ENCODE results near the gene RAD18.

The RAD18 gene

GRCh38 chr3:8952130-8952529, 11.1 kb downstream of the RAD18 start:
- Histone ChIP-seq H3K23ac (ENCODE audit: low read length in 2 of 2) (no peak overlapping the region), H2BK15ac (ENCODE audit: low read depth, poor library complexity, severe bottlenecking) (no peak overlapping the region), H3K4me3 (ENCODE audit: insufficient read depth in 1 of 2, low read depth in 1 of 2, low read length in 2 of 2) (no peak overlapping the region), H2BK120ac (ENCODE audit: low read depth, low read length) (no peak overlapping the region), H2BK5ac (ENCODE audit: low read depth, low read length, poor library complexity, severe bottlenecking) (no peak overlapping the region), H3K36me3 (ENCODE audit: control insufficient read depth in 1 of 2, insufficient read depth in 2 of 2, low read depth in 1 of 2, low read length in 2 of 2) (peaks cover 0 to 6% of the 10 kb centered on the region in 2 experiments), H3K9me3 (ENCODE audit: control insufficient read depth, low read length) (no peaks in the 10 kb centered on the region), H3K14ac (ENCODE audit: low read length in 2 of 2) (no peak overlapping the region), H2AK5ac (ENCODE audit: low read length, severe bottlenecking) (no peak overlapping the region), H2BK12ac (ENCODE audit: low read length in 2 of 2) (no peak overlapping the region), H4K8ac (ENCODE audit: low read length) (no peak overlapping the region), H2AFZ (ENCODE audit: low read depth, low read length) (no peak overlapping the region), H3K4me2 (ENCODE audit: low read length, poor library complexity, severe bottlenecking) (no peak overlapping the region), H3K27me3 (ENCODE audit: control insufficient read depth in 1 of 2, insufficient read depth in 1 of 2, low read length in 2 of 2) (no peaks in the 10 kb centered on the region), H3K4me1 (ENCODE audit: control insufficient read depth, insufficient read depth, low read depth, low read length) (peaks cover 2% of the 10 kb centered on the region), H4K91ac (ENCODE audit: low read length) (no peak overlapping the region), H3K4ac (ENCODE audit: low read depth in 1 of 2, low read length in 2 of 2) (no peak overlapping the region), H3K9ac (ENCODE audit: low read length) (no peak overlapping the region), H3K18ac (ENCODE audit: low read depth in 1 of 2, low read length in 2 of 2) (no peak overlapping the region), H3K27ac (ENCODE audit: low read length, poor library complexity, severe bottlenecking) (no peak overlapping the region), H3K79me1 (replicated peaks; ENCODE audit: low read length, poor library complexity, severe bottlenecking) (peaks cover 25% of the 10 kb centered on the region)
- DNase-seq = no peak

GRCh38 chr3:8945890-8946600, 17.2 kb downstream of the RAD18 start:
- Histone ChIP-seq H3K36me3 (ENCODE audit: control insufficient read depth in 1 of 2, insufficient read depth in 2 of 2, low read depth in 1 of 2, low read length in 2 of 2) (peaks cover 2 to 47% of the 10 kb centered on the region in 2 experiments), H2BK12ac (ENCODE audit: low read length in 2 of 2) (no peak overlapping the region), H3K23ac (ENCODE audit: low read length in 2 of 2) (no peak overlapping the region), H3K27ac (ENCODE audit: low read length, poor library complexity, severe bottlenecking) (no peak overlapping the region), H3K4me2 (ENCODE audit: low read length, poor library complexity, severe bottlenecking) (no peak overlapping the region), H4K8ac (ENCODE audit: low read length) (no peak overlapping the region), H3K4me1 (ENCODE audit: control insufficient read depth, insufficient read depth, low read depth, low read length) (no peaks in the 10 kb centered on the region), H3K14ac (ENCODE audit: low read length in 2 of 2) (no peak overlapping the region), H3K9ac (ENCODE audit: low read length) (no peak overlapping the region), H3K4ac (ENCODE audit: low read depth in 1 of 2, low read length in 2 of 2) (no peak overlapping the region), H2BK120ac (ENCODE audit: low read depth, low read length) (no peak overlapping the region), H2BK5ac (ENCODE audit: low read depth, low read length, poor library complexity, severe bottlenecking) (no peak overlapping the region), H2AK5ac (ENCODE audit: low read length, severe bottlenecking) (no peak overlapping the region), H2AFZ (ENCODE audit: low read depth, low read length) (no peak overlapping the region), H3K9me3 (ENCODE audit: control insufficient read depth, low read length) (peaks cover 13% of the 10 kb centered on the region), H4K91ac (ENCODE audit: low read length) (no peak overlapping the region), H3K18ac (ENCODE audit: low read depth in 1 of 2, low read length in 2 of 2) (no peak overlapping the region), H3K27me3 (ENCODE audit: control insufficient read depth in 1 of 2, insufficient read depth in 1 of 2, low read length in 2 of 2) (no peaks in the 10 kb centered on the region), H3K4me3 (ENCODE audit: insufficient read depth in 1 of 2, low read depth in 1 of 2, low read length in 2 of 2) (no peak overlapping the region), H2BK15ac (ENCODE audit: low read depth, poor library complexity, severe bottlenecking) (no peak overlapping the region), H3K79me1 (replicated peaks; ENCODE audit: low read length, poor library complexity, severe bottlenecking) (peaks cover 15% of the 10 kb centered on the region)
- no peak for DNase-seq
- 50% methylated on average over 2 of the region's 3 CpGs for whole genome bisulfite sequencing

DNA sequence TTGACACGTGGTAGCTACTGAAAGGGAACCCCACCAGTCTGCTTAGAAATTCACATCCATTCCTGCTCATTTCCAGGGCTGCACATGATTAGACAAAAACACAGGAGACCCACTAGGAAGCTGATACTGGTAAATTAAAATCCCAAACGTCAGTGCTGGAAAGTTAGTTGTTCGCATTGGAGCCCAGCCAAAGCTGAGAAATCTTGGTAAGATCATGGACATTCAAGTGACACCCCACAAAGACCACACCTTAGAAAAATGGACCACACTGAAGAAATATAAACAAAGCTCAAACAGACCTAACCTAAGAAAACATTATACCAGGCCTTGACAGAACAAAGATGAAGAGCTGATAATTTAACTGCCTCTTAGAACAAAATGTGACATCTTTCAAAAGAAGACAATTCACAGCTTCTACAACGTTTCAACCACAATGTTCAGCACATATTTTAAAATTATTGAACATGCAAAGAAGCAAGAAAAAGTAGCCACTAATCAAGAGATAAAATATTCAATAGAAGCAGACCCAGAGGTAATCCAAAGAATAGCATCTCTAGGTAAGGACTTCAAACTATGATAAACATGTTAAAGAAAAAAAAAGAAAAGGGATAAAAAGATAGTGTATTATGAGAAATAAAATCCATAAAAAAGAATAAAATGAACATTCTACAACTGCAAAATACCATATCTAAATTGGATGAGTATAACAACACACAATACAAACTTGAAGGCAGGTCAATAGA, 20.4 kb downstream of the RAD18 start:
- Histone ChIP-seq H3K27ac (ENCODE audit: low read length, poor library complexity, severe bottlenecking) (no peak overlapping the region), H4K8ac (ENCODE audit: low read length) (no peak overlapping the region), H3K4me2 (ENCODE audit: low read length, poor library complexity, severe bottlenecking) (no peak overlapping the region), H3K14ac (ENCODE audit: low read length in 2 of 2) (no peak overlapping the region), H3K4me3 (ENCODE audit: insufficient read depth in 1 of 2, low read depth in 1 of 2, low read length in 2 of 2) (no peak overlapping the region), H2BK15ac (ENCODE audit: low read depth, poor library complexity, severe bottlenecking) (no peak overlapping the region), H2AFZ (ENCODE audit: low read depth, low read length) (no peak overlapping the region), H3K9me3 (ENCODE audit: control insufficient read depth, low read length) (peaks cover 13% of the 10 kb centered on the region), H2AK5ac (ENCODE audit: low read length, severe bottlenecking) (no peak overlapping the region), H3K79me1 (replicated peaks; ENCODE audit: low read length, poor library complexity, severe bottlenecking) (peaks cover 9% of the 10 kb centered on the region), H2BK5ac (ENCODE audit: low read depth, low read length, poor library complexity, severe bottlenecking) (no peak overlapping the region), H3K23ac (ENCODE audit: low read length in 2 of 2) (no peak overlapping the region), H2BK12ac (ENCODE audit: low read length in 2 of 2) (no peak overlapping the region), H4K91ac (ENCODE audit: low read length) (no peak overlapping the region), H3K4ac (ENCODE audit: low read depth in 1 of 2, low read length in 2 of 2) (no peak overlapping the region), H3K27me3 (ENCODE audit: control insufficient read depth in 1 of 2, insufficient read depth in 1 of 2, low read length in 2 of 2) (no peaks in the 10 kb centered on the region), H2BK120ac (ENCODE audit: low read depth, low read length) (no peak overlapping the region), H3K9ac (ENCODE audit: low read length) (no peak overlapping the region), H3K18ac (ENCODE audit: low read depth in 1 of 2, low read length in 2 of 2) (no peak overlapping the region), H3K4me1 (ENCODE audit: control insufficient read depth, insufficient read depth, low read depth, low read length) (no peaks in the 10 kb centered on the region), H3K36me3 (ENCODE audit: control insufficient read depth in 1 of 2, insufficient read depth in 2 of 2, low read depth in 1 of 2, low read length in 2 of 2) (peaks cover 2 to 57% of the 10 kb centered on the region in 2 experiments)
- WGBS = 97% methylated on average over 3 of the region's 4 CpGs
- no peak for DNase-seq

GRCh38 chr3:8942115-8942514, 21.2 kb downstream of the RAD18 start:
- Histone ChIP-seq H2AFZ (ENCODE audit: low read depth, low read length) (no peak overlapping the region), H3K4me1 (ENCODE audit: control insufficient read depth, insufficient read depth, low read depth, low read length) (no peaks in the 10 kb centered on the region), H2BK12ac (ENCODE audit: low read length in 2 of 2) (no peak overlapping the region), H2BK120ac (ENCODE audit: low read depth, low read length) (no peak overlapping the region), H3K18ac (ENCODE audit: low read depth in 1 of 2, low read length in 2 of 2) (no peak overlapping the region), H3K9me3 (ENCODE audit: control insufficient read depth, low read length) (peaks cover 13% of the 10 kb centered on the region), H3K36me3 (ENCODE audit: control insufficient read depth in 1 of 2, insufficient read depth in 2 of 2, low read depth in 1 of 2, low read length in 2 of 2) (peaks cover 2 to 56% of the 10 kb centered on the region in 2 experiments), H2BK5ac (ENCODE audit: low read depth, low read length, poor library complexity, severe bottlenecking) (no peak overlapping the region), H4K91ac (ENCODE audit: low read length) (no peak overlapping the region), H3K4me2 (ENCODE audit: low read length, poor library complexity, severe bottlenecking) (no peak overlapping the region), H2BK15ac (ENCODE audit: low read depth, poor library complexity, severe bottlenecking) (no peak overlapping the region), H3K4me3 (ENCODE audit: insufficient read depth in 1 of 2, low read depth in 1 of 2, low read length in 2 of 2) (no peak overlapping the region), H3K27me3 (ENCODE audit: control insufficient read depth in 1 of 2, insufficient read depth in 1 of 2, low read length in 2 of 2) (no peaks in the 10 kb centered on the region), H3K9ac (ENCODE audit: low read length) (no peak overlapping the region), H3K27ac (ENCODE audit: low read length, poor library complexity, severe bottlenecking) (no peak overlapping the region), H4K8ac (ENCODE audit: low read length) (no peak overlapping the region), H3K23ac (ENCODE audit: low read length in 2 of 2) (no peak overlapping the region), H3K14ac (ENCODE audit: low read length in 2 of 2) (no peak overlapping the region), H3K4ac (ENCODE audit: low read depth in 1 of 2, low read length in 2 of 2) (no peak overlapping the region), H2AK5ac (ENCODE audit: low read length, severe bottlenecking) (no peak overlapping the region), H3K79me1 (replicated peaks; ENCODE audit: low read length, poor library complexity, severe bottlenecking) (peaks cover 9% of the 10 kb centered on the region)
- no peak for DNase-seq
- 96% methylated on average over 4 of the region's 4 CpGs for whole genome bisulfite sequencing

Measured in mesenchymal stem cell (in vitro differentiated cells and primary cell).